HCT116 (cell line): ENCODE measurements around the gene UBE2E2. TPM values are rescaled to one million over a fixed set of nuclear protein-coding genes. Genes with fewer than 3 reads are reported as not detected.

ENCODE experiments used
- ATAC-seq: fragments of 200-7000 bp; cut with Tn5 transposase; 2 replicates; pipeline ENCODE4 v1.9.1; 2020; ENCODE audit warnings: mild to moderate bottlenecking, moderate library complexity
- BruUV-seq: library from RNA; stranded (reverse); fragments of 400-500 nt; replicated peaks from 2 replicates; lab custom pipeline; 2021; lab: Mats Ljungman, UMichigan
- CTCF ChIA-PET: fragments of 300-600 bp; sonication (Branson Sonifier 250); formaldehyde crosslinking; loops from one replicate; lab custom pipeline; 2021; ENCODE audit warnings: antibody characterized with exemption; lab: Charles Lee
- POLR2A ChIA-PET: fragments of 300-600, 350-600 bp; sonication (Branson Sonifier 250); formaldehyde crosslinking; loops from one replicate; lab custom pipeline; 2021; ENCODE audit warnings: antibody characterized with exemption; lab: Charles Lee
- RAD21 ChIA-PET, 2 experiments: fragments of 300-600 bp; sonication (Branson Sonifier 250); formaldehyde crosslinking; loops; one replicate each; lab custom pipeline; 2023; ENCODE audit warnings: low total read pairs in 2 of 2; ENCODE audit not compliant: uncharacterized antibody in 2 of 2, unreplicated experiment in 2 of 2, low non-redundant PET in 1 of 2; lab: Charles Lee
- DNase-seq: peaks from one replicate; pipeline ENCODE4 v3.0.0-alpha.2; 2010; ENCODE audit warnings: low read depth, low spot score
- H2AFZ ChIP-seq: fragments of 200-600 bp; shearing (Covaris generic), sonication (generic); 2 replicates; pipeline ENCODE4 v1.6.1; 2017; ENCODE audit warnings: low read depth, mixed run types, mixed read lengths, antibody characterized with exemption, low read length; ENCODE audit not compliant: poor library complexity, severe bottlenecking
- H3K27ac ChIP-seq: 2 replicates; pipeline ENCODE4 v1.5.1; 2012; ENCODE audit warnings: low read depth, low read length
- H3K27me3 ChIP-seq: fragments of 200-600 bp; sonication (generic); 2 replicates; pipeline ENCODE4 v1.6.1; 2016; ENCODE audit warnings: mixed run types, low read length, mixed read lengths; ENCODE audit not compliant: insufficient read depth
- H3K36me3 ChIP-seq, 2 experiments: fragments of 200-500 bp in 1 of 2; fragments of 200-600 bp in 1 of 2; sonication (Bioruptor generic) in 1 of 2; sonication (generic) in 1 of 2; 2 replicates each; pipeline versions ENCODE4 v1.5.1 to v1.6.1; 2014 to 2016; ENCODE audit warnings: low read length in 2 of 2, inconsistent platforms in 1 of 2, mixed read lengths in 1 of 2, mixed run types in 1 of 2; ENCODE audit not compliant: insufficient read depth in 2 of 2, control insufficient read depth in 1 of 2
- H3K4me1 ChIP-seq, 2 experiments: fragments of 200-600 bp in 1 of 2; sonication (generic) in 1 of 2; 2 replicates each; pipeline versions ENCODE4 v1.5.1 to v1.6.1; 2012 to 2017; ENCODE audit warnings: low read length in 2 of 2, inconsistent platforms in 1 of 2, mild to moderate bottlenecking in 1 of 2, mixed read lengths in 1 of 2, mixed run types in 1 of 2, moderate library complexity in 1 of 2; ENCODE audit not compliant: insufficient read depth in 2 of 2, control insufficient read depth in 1 of 2
- H3K4me2 ChIP-seq: fragments of 200-600 bp; sonication (generic); 2 replicates; pipeline ENCODE4 v1.6.1; 2017; ENCODE audit warnings: mixed run types, low read length, mixed read lengths
- H3K4me3 ChIP-seq, 2 experiments: fragments of 200-600 bp in 1 of 2; sonication (generic) in 1 of 2; replicated peaks in 1 of 2; 2 replicates each; pipeline ENCODE4 v1.5.1; 2011 to 2016; ENCODE audit warnings: low read length in 2 of 2, control low read depth in 1 of 2, low read depth in 1 of 2, mild to moderate bottlenecking in 1 of 2, mixed read lengths in 1 of 2, mixed run types in 1 of 2
- H3K79me2 ChIP-seq: fragments of 200-600 bp; sonication (generic); 2 replicates; pipeline ENCODE4 v1.6.1; 2017; ENCODE audit warnings: mild to moderate bottlenecking, mixed run types, low read length, moderate library complexity, mixed read lengths; ENCODE audit not compliant: insufficient read depth
- H3K9ac ChIP-seq: fragments of 200-600 bp; sonication (generic); 2 replicates; pipeline ENCODE4 v1.6.1; 2016; ENCODE audit warnings: low read length, mixed read lengths
- H3K9me2 ChIP-seq: fragments of 200-600 bp; sonication (generic), shearing (Covaris generic); 2 replicates; pipeline ENCODE4 v1.6.1; 2017; ENCODE audit warnings: mixed run types, mild to moderate bottlenecking, moderate library complexity; ENCODE audit not compliant: insufficient read depth
- H3K9me3 ChIP-seq, 2 experiments: fragments of 200-500 bp in 1 of 2; fragments of 200-600 bp in 1 of 2; sonication (Bioruptor generic) in 1 of 2; sonication (generic) in 1 of 2; 2 replicates each; pipeline ENCODE4 v1.6.1; 2014 to 2017; ENCODE audit warnings: low read length in 2 of 2, mixed read lengths in 2 of 2, inconsistent platforms in 1 of 2, low read depth in 1 of 2, mild to moderate bottlenecking in 1 of 2, mixed run types in 1 of 2, moderate library complexity in 1 of 2; ENCODE audit not compliant: control insufficient read depth in 1 of 2, insufficient read depth in 1 of 2
- H4K20me1 ChIP-seq: fragments of 200-600 bp; sonication (generic), shearing (Covaris generic); 2 replicates; pipeline ENCODE4 v1.6.1; 2017; ENCODE audit warnings: mixed run types, mild to moderate bottlenecking, moderate library complexity; ENCODE audit not compliant: insufficient read depth
- ATF3 ChIP-seq: IDR thresholded peaks from 2 replicates; pipeline ENCODE4 v1.6.1; 2012
- CBX3 ChIP-seq: IDR thresholded peaks from 2 replicates; pipeline ENCODE4 v1.6.1; 2012; ENCODE audit warnings: low read depth
- CEBPB ChIP-seq: IDR thresholded peaks from 2 replicates; pipeline ENCODE4 v1.6.1; 2012; ENCODE audit warnings: low read depth
- CTCF ChIP-seq, 3 experiments: fragments of 200-600 bp in 1 of 3; sonication (generic) in 1 of 3; IDR thresholded peaks in 2 of 3; conservative IDR thresholded peaks in 1 of 3; 2 replicates each; pipeline ENCODE4 v1.5.1; 2012 to 2017; ENCODE audit warnings: low read depth in 2 of 3, low read length in 2 of 3, antibody characterized with exemption in 1 of 3, borderline replicate concordance in 1 of 3, control low read depth in 1 of 3, mild to moderate bottlenecking in 1 of 3, mixed read lengths in 1 of 3, mixed run types in 1 of 3, moderate library complexity in 1 of 3; ENCODE audit not compliant: insufficient read depth in 1 of 3
- EGR1 ChIP-seq: IDR thresholded peaks from 2 replicates; pipeline ENCODE4 v1.6.1; 2012; ENCODE audit warnings: low read depth
- EZH2 ChIP-seq: fragments of 200-600 bp; sonication (generic); IDR thresholded peaks from 2 replicates; pipeline ENCODE4 v1.6.1; 2017; ENCODE audit warnings: antibody characterized with exemption, mixed run types
- EZH2phosphoT487 ChIP-seq: fragments of 200-600 bp; IDR thresholded peaks from 2 replicates; pipeline ENCODE4 v1.6.1; 2018; ENCODE audit warnings: antibody characterized with exemption, borderline replicate concordance
- MAX ChIP-seq: IDR thresholded peaks from 2 replicates; pipeline ENCODE4 v1.6.1; 2012
- POLR2A ChIP-seq: IDR thresholded peaks from 2 replicates; pipeline ENCODE4 v1.7.0; 2011; ENCODE audit warnings: borderline replicate concordance; ENCODE audit not compliant: insufficient read depth, insufficient read length; ENCODE audit errors: extremely low read depth
- POLR2AphosphoS5 ChIP-seq: IDR thresholded peaks from 2 replicates; pipeline ENCODE4 v1.6.1; 2011; ENCODE audit warnings: mild to moderate bottlenecking, low read depth, low read length, moderate library complexity
- RAD21 ChIP-seq: IDR thresholded peaks from 2 replicates; pipeline ENCODE4 v1.6.1; 2012; ENCODE audit warnings: low read depth, mild to moderate bottlenecking
- SP1 ChIP-seq: IDR thresholded peaks from 2 replicates; pipeline ENCODE4 v1.6.1; 2012; ENCODE audit warnings: low read depth
- SRF ChIP-seq: IDR thresholded peaks from 2 replicates; pipeline ENCODE4 v1.6.1; 2012; ENCODE audit warnings: low read depth
- YY1 ChIP-seq: IDR thresholded peaks from 2 replicates; pipeline ENCODE4 v1.6.1; 2011; ENCODE audit warnings: low read length, low read depth, moderate library complexity, mild to moderate bottlenecking; ENCODE audit not compliant: insufficient replicate concordance; ENCODE audit errors: extremely low read depth
- ZBTB33 ChIP-seq: IDR thresholded peaks from 2 replicates; pipeline ENCODE4 v1.6.1; 2011; ENCODE audit warnings: mild to moderate bottlenecking, low read length, moderate library complexity; ENCODE audit not compliant: insufficient replicate concordance; ENCODE audit errors: extremely low read depth
- ZFX ChIP-seq: fragments of 450-650 bp; IDR thresholded peaks from 2 replicates; pipeline ENCODE4 v1.6.1; 2017
- ZNF274 ChIP-seq: fragments of 200-500 bp; sonication (Bioruptor generic); IDR thresholded peaks from 2 replicates; pipeline ENCODE4 v1.6.1; 2014; ENCODE audit warnings: mild to moderate bottlenecking, low read depth, low read length, inconsistent platforms
- intact Hi-C: fragments of 100-400 bp; cut with micrococcal nuclease; formaldehyde crosslinking; loops from 2 replicates; pipeline ENCODE4 v1.10.0; 2022
- total RNA-seq: library from RNA; stranded (reverse); gene quantifications from one replicate; pipeline ENCODE4 v1.2.1, GENCODE V29; 2021; ENCODE audit not compliant: unreplicated experiment

Gene UBE2E2
- total RNA-seq, 1 experiment from 2014 or later: 21.4 TPM

GRCh38 chr3:23329471-23330105 lies 126.5 kb downstream of the UBE2E2 start:
- ChIA-PET RAD21 (no interaction called here), CTCF (no interaction called here), POLR2A (no interaction called here)
- intact Hi-C loops: no loop called here
- H3K4me1 ChIP-seq: no peaks in the 10 kb centered on the region
- no peaks in the 10 kb centered on the region for H3K79me2 ChIP-seq
- H3K4me2 ChIP-seq: no peak overlapping the region
- no peak for DNase-seq
- peaks cover 3% of the 10 kb centered on the region; the same call in 1 of the 2 replicates for H4K20me1 ChIP-seq
- no peak for TF ChIP-seq ZFX
- TF ChIP-seq RAD21: no peak
- no peak for TF ChIP-seq ATF3
- TF ChIP-seq YY1: no peak
- no peak for TF ChIP-seq ZBTB33
- TF ChIP-seq SP1: no peak
- no peak for TF ChIP-seq EZH2phosphoT487
- no peak for TF ChIP-seq SRF
- TF ChIP-seq ZNF274: no peak
- no peak for TF ChIP-seq POLR2AphosphoS5
- no peak for TF ChIP-seq EGR1
- TF ChIP-seq POLR2A: no peak
- TF ChIP-seq EZH2: no peak
- no peak for TF ChIP-seq CBX3
- no peak for TF ChIP-seq MAX
- no peak for TF ChIP-seq CTCF (IDR thresholded peaks at IDR 0.05 in 2 of 3, conservative IDR thresholded peaks at IDR 0.05 in 1 of 3; ENCODE audit: borderline replicate concordance in 1 of 3, insufficient read depth in 1 of 3, low read depth in 2 of 3, low read length in 2 of 3)
- no peak for TF ChIP-seq CEBPB
- TF ChIP-seq, all 23 proteins: peak for 0
- BruUV-seq: no TSS peak
- H2AFZ ChIP-seq: no peak overlapping the region
- H3K4me3 ChIP-seq: no peak overlapping the region
- no peak for ATAC-seq
- no peaks in the 10 kb centered on the region for H3K9me2 ChIP-seq
- no peaks in the 10 kb centered on the region for H3K36me3 ChIP-seq
- H3K9ac ChIP-seq: no peak overlapping the region
- no peaks in the 10 kb centered on the region for H3K9me3 ChIP-seq
- H3K27ac ChIP-seq: no peak overlapping the region
- peaks cover 11% of the 10 kb centered on the region; the same call in 1 of the 2 replicates for H3K27me3 ChIP-seq
